Measurements from ENCODE around the gene LLGL1.

Gene LLGL1

DNA sequence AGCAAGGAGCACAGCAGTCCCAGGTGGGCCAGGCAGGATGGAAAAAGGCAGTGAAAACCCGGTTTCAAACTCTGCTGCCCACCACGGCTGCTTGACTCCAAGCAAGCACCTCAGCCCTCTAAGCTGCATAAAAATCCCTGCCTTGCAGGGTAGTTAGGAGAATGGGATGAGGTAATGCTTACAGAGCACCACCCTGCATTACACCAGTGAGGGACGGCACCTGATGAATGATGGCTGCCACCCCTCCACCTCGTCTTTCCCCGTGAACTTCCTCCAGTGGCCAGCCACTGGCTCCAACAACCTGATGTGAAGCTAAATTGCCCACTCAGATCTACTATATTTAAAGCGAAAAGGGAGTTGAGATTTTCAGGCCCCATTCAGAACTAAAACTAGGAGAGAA, 56.4 kb downstream of the LLGL1 start:
- TF ChIP-seq, protein P1, sequence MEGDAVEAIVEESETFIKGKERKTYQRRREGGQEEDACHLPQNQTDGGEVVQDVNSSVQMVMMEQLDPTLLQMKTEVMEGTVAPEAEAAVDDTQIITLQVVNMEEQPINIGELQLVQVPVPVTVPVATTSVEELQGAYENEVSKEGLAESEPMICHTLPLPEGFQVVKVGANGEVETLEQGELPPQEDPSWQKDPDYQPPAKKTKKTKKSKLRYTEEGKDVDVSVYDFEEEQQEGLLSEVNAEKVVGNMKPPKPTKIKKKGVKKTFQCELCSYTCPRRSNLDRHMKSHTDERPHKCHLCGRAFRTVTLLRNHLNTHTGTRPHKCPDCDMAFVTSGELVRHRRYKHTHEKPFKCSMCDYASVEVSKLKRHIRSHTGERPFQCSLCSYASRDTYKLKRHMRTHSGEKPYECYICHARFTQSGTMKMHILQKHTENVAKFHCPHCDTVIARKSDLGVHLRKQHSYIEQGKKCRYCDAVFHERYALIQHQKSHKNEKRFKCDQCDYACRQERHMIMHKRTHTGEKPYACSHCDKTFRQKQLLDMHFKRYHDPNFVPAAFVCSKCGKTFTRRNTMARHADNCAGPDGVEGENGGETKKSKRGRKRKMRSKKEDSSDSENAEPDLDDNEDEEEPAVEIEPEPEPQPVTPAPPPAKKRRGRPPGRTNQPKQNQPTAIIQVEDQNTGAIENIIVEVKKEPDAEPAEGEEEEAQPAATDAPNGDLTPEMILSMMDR (IDR thresholded peaks at IDR 0.05; ENCODE audit: borderline replicate concordance, insufficient read depth, low read depth, low read length), result no peak
- no peak overlapping the region for H3K4me3 ChIP-seq (ENCODE audit: low read depth, low read length)

GRCh38 chr17:18285296-18285695, 59.9 kb downstream of the LLGL1 start:
- no peak overlapping the region for H3K4me3 ChIP-seq (ENCODE audit: low read depth, low read length)
- TF ChIP-seq, protein P1 (IDR thresholded peaks at IDR 0.05; ENCODE audit: borderline replicate concordance, insufficient read depth, low read depth, low read length), result no peak

- no peak overlapping the region for H3K4me3 ChIP-seq (ENCODE audit: low read depth, low read length)
- TF ChIP-seq, protein P1 (IDR thresholded peaks at IDR 0.05; ENCODE audit: borderline replicate concordance, insufficient read depth, low read depth, low read length), result no peak
Observed at GRCh38 chr17:18291718-18292540, 66.5 kb downstream of the LLGL1 start.

Data from GM12875 (cell line).